AG09309 (cell line): ENCODE results near the gene CNOT6L.

Experiments used
- DNase-seq: peaks from one replicate; pipeline ENCODE4 v3.0.0-alpha.2; 2010; ENCODE audit warnings: low read depth
- H3K4me3 ChIP-seq: 2 replicates; pipeline ENCODE4 v1.5.1; 2011; ENCODE audit warnings: mild to moderate bottlenecking, low read depth, low read length, moderate library complexity; ENCODE audit not compliant: control insufficient read depth
- CTCF ChIP-seq: IDR thresholded peaks from 2 replicates; pipeline ENCODE4 v1.5.1; 2011; ENCODE audit warnings: mild to moderate bottlenecking, low read depth, low read length, inconsistent platforms; ENCODE audit not compliant: insufficient read depth, control insufficient read depth; ENCODE audit errors: missing control alignments

The CNOT6L gene

GRCh38 chr4:77816546-77816945 is 2.6 kb downstream of the CNOT6L start:
- no peak for TF ChIP-seq CTCF
- DNase-seq = no peak
- no peak overlapping the region for H3K4me3 ChIP-seq

- no peak for DNase-seq
- TF ChIP-seq CTCF = no peak
- no peak overlapping the region for H3K4me3 ChIP-seq
These were observed 3.5 kb downstream of the CNOT6L start for GRCh38 chr4:77815636-77816035.

GRCh38 chr4:77805840-77806239 is 13.3 kb downstream of the CNOT6L start:
- no peak for DNase-seq
- TF ChIP-seq CTCF = no peak

GRCh38 chr4:77804471-77804870 is 14.7 kb downstream of the CNOT6L start:
- no peak for TF ChIP-seq CTCF
- no peak for DNase-seq
- H3K4me3 ChIP-seq = no peak overlapping the region

More at GRCh38 chr4:77805840-77806239, 13.3 kb downstream of the CNOT6L start:
- no peak overlapping the region for H3K4me3 ChIP-seq

GRCh38 chr4:77802402-77802801 is 16.8 kb downstream of the CNOT6L start:
- DNase-seq = no peak
- H3K4me3 ChIP-seq = no peak overlapping the region
- no peak for TF ChIP-seq CTCF

GRCh38 chr4:77801260-77801608 is 17.9 kb downstream of the CNOT6L start:
- DNase-seq = no peak
- H3K4me3 ChIP-seq = no peak overlapping the region
- no peak for TF ChIP-seq CTCF

- no peak for TF ChIP-seq CTCF
- no peak overlapping the region for H3K4me3 ChIP-seq
- DNase-seq = no peak
These were observed 18.5 kb downstream of the CNOT6L start for GRCh38 chr4:77800483-77801259.
